GM13977 (cell line): ENCODE data around the gene SNRPF.
A peak's percentile ranks its signal among the peaks of the same experiment; 100 is the strongest.
"Not testable (repeated sequence)": the region's sequence is repeated elsewhere in the genome, so short reads cannot be mapped to it uniquely, and the experiment has no call there.

ENCODE experiments used
- DNase-seq: peaks from one replicate; pipeline ENCODE4 v3.0.0; 2012; ENCODE audit warnings: low spot score
- CTCF ChIP-seq: IDR thresholded peaks from 2 replicates; pipeline ENCODE4 v1.5.1; 2012; ENCODE audit warnings: mild to moderate bottlenecking, control low read depth; ENCODE audit not compliant: insufficient read depth; ENCODE audit errors: extremely low read depth, missing control alignments
- in situ Hi-C: fragments of 300-500 bp; cut with MboI; formaldehyde crosslinking; loops from one replicate; pipeline ENCODE4 v1.12.0; 2022; ENCODE audit warnings: low sequenced_read_pairs, low pct_unique_long_range_greater_than_20kb, mixed read lengths, inconsistent platforms; ENCODE audit not compliant: unreplicated experiment

SNRPF gene

GRCh38 chr12:95838125-95838524 is 20.6 kb upstream of the SNRPF start:
- in situ Hi-C loops = no loop called here
- no peak for DNase-seq

GRCh38 chr12:95842426-95842825 is 16.3 kb upstream of the SNRPF start:
- DNase-seq, in situ Hi-C loops: not testable (repeated sequence)

More at GRCh38 chr12:95838125-95838524, 20.6 kb upstream of the SNRPF start:
- no peak for TF ChIP-seq CTCF

- in situ Hi-C loops = no loop called here
- TF ChIP-seq CTCF = peak; percentile 20
- DNase-seq = no peak
Measured at GRCh38 chr12:95848575-95849388, 10.0 kb upstream of the SNRPF start.

- in situ Hi-C loops = no loop called here
- no peak for DNase-seq
- no peak for TF ChIP-seq CTCF
Measured at GRCh38 chr12:95851606-95852005, 7.1 kb upstream of the SNRPF start.

GRCh38 chr12:95852133-95852532 is 6.6 kb upstream of the SNRPF start:
- in situ Hi-C loops = no loop called here
- TF ChIP-seq CTCF = no peak
- DNase-seq = no peak

- DNase-seq = no peak
- in situ Hi-C loops = no loop called here
- TF ChIP-seq CTCF = no peak
Measured at GRCh38 chr12:95857156-95857555, 1.6 kb upstream of the SNRPF start.

- DNase-seq = no peak
- TF ChIP-seq CTCF = no peak
- in situ Hi-C loops = no loop called here
Measured at GRCh38 chr12:95857799-95858198, 953 bp upstream of the SNRPF start.
